A673 (cell line): ENCODE measurements around the gene EPN1. TPM values are rescaled to one million over a fixed set of nuclear protein-coding genes. Genes with fewer than 3 reads are reported as not detected.

Experiments
- BruUV-seq: library from RNA; stranded (reverse); fragments of 400-500 nt; replicated peaks from 2 replicates; lab custom pipeline; 2021; lab: Mats Ljungman, UMichigan
- CTCF ChIA-PET: fragments of 300-600 bp; sonication (Branson Sonifier 250); formaldehyde crosslinking; loops from one replicate; lab custom pipeline; 2022; ENCODE audit warnings: antibody characterized with exemption; lab: Charles Lee
- POLR2A ChIA-PET: fragments of 300-600 bp; sonication (Branson Sonifier 250); formaldehyde crosslinking; loops from one replicate; lab custom pipeline; 2022; ENCODE audit warnings: antibody characterized with exemption; ENCODE audit not compliant: low non-redundant PET; lab: Charles Lee
- DNase-seq: peaks from one replicate; pipeline ENCODE4 v3.0.0-alpha.2; 2015; ENCODE audit warnings: low spot score
- H3K27ac ChIP-seq: fragments of 200-600 bp; sonication (generic); 2 replicates; pipeline ENCODE4 v1.5.1; 2016; ENCODE audit warnings: mixed run types, low read depth, mild to moderate bottlenecking, mixed read lengths, antibody characterized with exemption, low read length; ENCODE audit not compliant: poor library complexity, severe bottlenecking
- H3K27me3 ChIP-seq: fragments of 200-600 bp; sonication (generic); replicated peaks from 2 replicates; pipeline ENCODE4 v1.6.1; 2017; ENCODE audit warnings: mixed run types, low read depth, mild to moderate bottlenecking, mixed read lengths, antibody characterized with exemption, low read length; ENCODE audit not compliant: insufficient read depth, poor library complexity
- H3K36me3 ChIP-seq: fragments of 200-600 bp; sonication (generic); 2 replicates; pipeline ENCODE4 v1.6.1; 2016; ENCODE audit warnings: mixed run types, mild to moderate bottlenecking, mixed read lengths, antibody characterized with exemption, low read length; ENCODE audit not compliant: insufficient read depth, poor library complexity, severe bottlenecking
- H3K4me1 ChIP-seq: fragments of 200-600 bp; sonication (generic); 2 replicates; pipeline ENCODE4 v1.6.1; 2017; ENCODE audit warnings: mixed run types, mild to moderate bottlenecking, mixed read lengths, antibody characterized with exemption, low read length; ENCODE audit not compliant: insufficient read depth, poor library complexity, severe bottlenecking
- H3K4me3 ChIP-seq: fragments of 200-600 bp; sonication (generic); 2 replicates; pipeline ENCODE4 v1.5.1; 2016; ENCODE audit warnings: low read depth, mixed run types, mild to moderate bottlenecking, mixed read lengths, low read length; ENCODE audit not compliant: poor library complexity, severe bottlenecking
- H3K9me3 ChIP-seq: fragments of 200-600 bp; sonication (generic); 2 replicates; pipeline ENCODE4 v1.6.1; 2016; ENCODE audit warnings: mixed run types, low read depth, mild to moderate bottlenecking, mixed read lengths, antibody characterized with exemption, low read length; ENCODE audit not compliant: poor library complexity, severe bottlenecking
- CTCF ChIP-seq: fragments of 300-800, 200-600 bp; sonication (generic); conservative IDR thresholded peaks from 2 replicates; pipeline ENCODE4 v1.5.1; 2017; ENCODE audit warnings: low read depth, mild to moderate bottlenecking, antibody characterized with exemption, low read length, moderate library complexity, mixed read lengths
- EZH2 ChIP-seq: fragments of 200-600 bp; sonication (generic); IDR thresholded peaks from 2 replicates; pipeline ENCODE4 v1.6.1; 2017; ENCODE audit warnings: borderline replicate concordance, low read depth, mild to moderate bottlenecking, mixed read lengths, antibody characterized with exemption, low read length; ENCODE audit not compliant: poor library complexity, severe bottlenecking
- intact Hi-C: fragments of 100-400 bp; cut with micrococcal nuclease; formaldehyde crosslinking; loops from one replicate; pipeline ENCODE4 v1.10.0; 2022; ENCODE audit not compliant: unreplicated experiment
- total RNA-seq: library from RNA; stranded (reverse); gene quantifications from 2 replicates; pipeline ENCODE4 v1.2.3, GENCODE V29; 2021

EPN1 gene
- total RNA-seq, 1 experiment from 2014 or later = 178 TPM

- Histone ChIP-seq H3K4me1 (peaks cover 28% of the 10 kb centered on the region), H3K4me3 (peak overlapping the region; percentile 81), H3K9me3 (no peaks in the 10 kb centered on the region), H3K27me3 (no peaks in the 10 kb centered on the region), H3K36me3 (peaks cover 8% of the 10 kb centered on the region), H3K27ac (peak overlapping the region; percentile 90)
- ChIA-PET POLR2A (interaction anchor here (0.5 kb wide), 1 partner anchor 14 kb away, joined by 3 read pairs; no protein-coding TSS in a partner anchor), CTCF (interaction anchor here (0.6 to 1.0 kb wide), 2 partner anchors 16 to 499 kb away, joined by 3 to 9 read pairs; partner anchors contain the start of gene ZNF784)
- BruUV-seq = TSS peak; percentile 38
- intact Hi-C loops = no loop called here
- peak; percentile 85 for DNase-seq
- no peak for TF ChIP-seq EZH2
- peak; percentile 58 for TF ChIP-seq CTCF
Measured at GRCh38 chr19:55640043-55640576, 34.9 kb upstream of the EPN1 start.

- BruUV-seq = no TSS peak
- Histone ChIP-seq H3K27ac (peak within 1 kb of the TSS; percentile 90), H3K27me3 (no peaks in the 10 kb centered on the region), H3K9me3 (no peaks in the 10 kb centered on the region), H3K4me3 (peak within 1 kb of the TSS; percentile 81), H3K4me1 (peaks cover 24% of the 10 kb centered on the region), H3K36me3 (peaks cover 13% of the 10 kb centered on the region)
- TF ChIP-seq EZH2 (no peak), CTCF (no peak)
- ChIA-PET CTCF (interaction anchor here (0.6 to 1.0 kb wide), 2 partner anchors 17 to 500 kb away, joined by 3 read pairs; partner anchors contain the start of gene ZNF784), POLR2A (no interaction called here)
- peak; percentile 87 for DNase-seq
- intact Hi-C loops = no loop called here
Measured at GRCh38 chr19:55640577-55641425, 34.2 kb upstream of the EPN1 start, which contains the start of gene ZNF580. Gene ZNF580 (plus strand): TSS chr19:55641002. CDS start chr19:55642509, 1,507 bp downstream.

GRCh38 chr19:55641426-55642152, 33.4 kb upstream of the EPN1 start:
- ChIA-PET CTCF (interaction anchor here (0.6 kb wide), 1 partner anchor 499 kb away, joined by 3 read pairs; no protein-coding TSS in a partner anchor), POLR2A (no interaction called here)
- peak overlapping the region; percentile 81 for H3K4me3 ChIP-seq
- no TSS peak for BruUV-seq
- no peaks in the 10 kb centered on the region for H3K9me3 ChIP-seq
- H3K36me3 ChIP-seq = peaks cover 13% of the 10 kb centered on the region
- intact Hi-C loops = no loop called here
- DNase-seq = peak; percentile 55
- peak overlapping the region; percentile 90 for H3K27ac ChIP-seq
- TF ChIP-seq EZH2 (no peak), CTCF (no peak)
- peaks cover 21% of the 10 kb centered on the region for H3K4me1 ChIP-seq
- no peaks in the 10 kb centered on the region for H3K27me3 ChIP-seq
